Measurements from ENCODE around the gene CTNND2.

The CTNND2 gene

GRCh38 chr5:11310158-11310557 lies 594.1 kb downstream of the CTNND2 start (continued):
- no peak for TF ChIP-seq CTCF (tag by site-specific recombination; IDR thresholded peaks at IDR 0.05)
- no peak for TF ChIP-seq ZNF580 (tag by site-specific recombination; IDR thresholded peaks at IDR 0.05)
- no peak for TF ChIP-seq PATZ1 (tag by site-specific recombination; IDR thresholded peaks at IDR 0.05)
- TF ChIP-seq ZBTB48 (tag by site-specific recombination; IDR thresholded peaks at IDR 0.05): no peak
- no peak for TF ChIP-seq REST (tag by site-specific recombination; IDR thresholded peaks at IDR 0.05)
- no peak for TF ChIP-seq ELK4 (IDR thresholded peaks at IDR 0.05; ENCODE audit: borderline replicate concordance, low read depth, low read length)
- TF ChIP-seq BCL11A (tag by site-specific recombination; IDR thresholded peaks at IDR 0.05; ENCODE audit: low read depth): no peak
- TF ChIP-seq ZNF148 (tag by site-specific recombination; IDR thresholded peaks at IDR 0.05; ENCODE audit: borderline replicate concordance): no peak
- no peak for TF ChIP-seq BCL11B (tag by site-specific recombination; IDR thresholded peaks at IDR 0.05; ENCODE audit: low read depth)
- no peak for TF ChIP-seq ZNF571 (tag by site-specific recombination; IDR thresholded peaks at IDR 0.05)

GRCh38 chr5:11306365-11306764 lies 597.9 kb downstream of the CTNND2 start:
- CTCF ChIA-PET: no interaction called here

More at GRCh38 chr5:11306365-11306764, 597.9 kb downstream of the CTNND2 start:
- Histone ChIP-seq H3K36me3 (ENCODE audit: control insufficient read depth in 2 of 2, insufficient read depth in 1 of 2, low read length in 2 of 2) (no peaks in the 10 kb centered on the region), H3K27ac (ENCODE audit: extremely low read depth, low read depth, low read length) (no peak overlapping the region), H3K9me3 (ENCODE audit: control insufficient read depth, insufficient read depth, low read depth, low read length) (no peaks in the 10 kb centered on the region), H3K4me1 (ENCODE audit: control insufficient read depth, insufficient read depth, low read length) (no peaks in the 10 kb centered on the region), H3K4me3 (ENCODE audit: low read depth, low read length) (no peak overlapping the region)
- POLR2A ChIA-PET: no interaction called here
- TF ChIP-seq ZNF341 (tag by site-specific recombination; IDR thresholded peaks at IDR 0.05; ENCODE audit: low read depth) (no peak), AEBP2 (tag by site-specific recombination; IDR thresholded peaks at IDR 0.05; ENCODE audit: borderline replicate concordance) (no peak), MZF1 (tag by site-specific recombination; IDR thresholded peaks at IDR 0.05; ENCODE audit: borderline replicate concordance) (no peak), ZNF350 (tag by site-specific recombination; IDR thresholded peaks at IDR 0.05) (no peak), ZNF169 (tag by site-specific recombination; IDR thresholded peaks at IDR 0.05) (no peak), ZNF629 (tag by site-specific recombination; IDR thresholded peaks at IDR 0.05) (no peak), ZIC2 (tag by site-specific recombination; IDR thresholded peaks at IDR 0.05) (no peak), ZNF660 (tag by site-specific recombination; IDR thresholded peaks at IDR 0.05) (no peak)
